Cardiac atrium fibroblast (primary cell): ENCODE data around the gene ZRANB3. TPM values are rescaled to one million over a fixed set of nuclear protein-coding genes. Genes with fewer than 3 reads are reported as not detected.

Experiments used
- total RNA-seq: library from RNA; depleted of rRNA; stranded (reverse); fragments of >200 nt; gene quantifications from 2 replicates; pipeline ENCODE4 v1.2.3, GENCODE V29; 2015

Gene ZRANB3
- total RNA-seq, result 4.3 and 5.7 TPM in 2 replicates

GRCh38 chr2:135530313-135531230 is at the start of gene ZRANB3:
Gene ZRANB3, minus strand, starts transcription at chr2:135531218.

DNA sequence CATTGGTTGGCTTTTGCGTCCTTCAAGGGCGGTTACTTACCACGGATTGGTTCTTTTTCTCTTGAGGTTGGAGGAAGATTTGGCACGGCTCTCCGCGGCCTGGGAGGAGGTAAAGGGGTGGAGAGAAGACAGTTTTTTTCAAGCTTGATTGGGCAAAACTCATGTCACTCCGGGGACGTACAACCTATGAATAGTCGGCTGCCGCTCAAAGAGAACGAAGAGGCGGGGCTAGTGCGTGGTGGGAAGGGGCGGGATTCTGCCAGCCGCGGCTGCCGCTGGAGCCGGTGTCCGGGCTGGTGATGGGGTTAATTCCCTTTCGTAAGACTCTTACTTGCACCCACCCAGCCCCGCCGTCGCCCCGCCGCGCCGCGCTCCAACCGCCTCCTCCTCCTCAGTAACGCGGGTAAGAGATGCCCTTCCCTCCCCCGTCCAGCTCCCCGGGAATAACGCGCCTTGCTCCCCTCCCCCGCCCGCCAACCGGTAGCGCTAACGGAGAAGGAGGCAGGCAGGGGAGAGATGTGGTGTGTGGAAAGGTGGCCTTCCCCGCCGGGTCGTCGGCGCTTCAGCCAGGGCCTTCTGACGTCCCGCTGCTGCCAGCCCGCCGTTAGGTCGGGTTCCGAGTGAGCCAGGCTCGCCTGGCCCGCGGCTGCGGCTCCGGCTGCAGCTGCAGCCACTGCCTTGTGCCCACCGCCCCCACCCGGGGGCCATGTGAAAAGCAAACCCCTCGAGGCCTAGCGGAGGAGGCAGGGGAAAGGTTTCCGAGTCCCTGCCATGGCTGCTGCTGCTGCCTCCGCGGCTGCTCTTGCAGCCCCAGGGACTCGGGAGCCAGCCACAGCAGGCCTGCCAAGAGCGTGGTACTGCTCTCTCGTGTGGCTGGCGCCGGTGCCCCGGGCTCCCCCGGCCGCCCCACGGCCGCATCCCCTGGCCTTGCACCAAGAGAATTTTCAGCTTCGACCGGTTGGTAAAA is 496 bp upstream of the ZRANB3 start, which contains the start of gene R3HDM1:
R3HDM1 (plus strand) TSS at position 254 of the 967 bp plus-strand sequence. CDS start 73,362 bp downstream, outside the sequence.

Other genes with a start within 250 kb of the ZRANB3 start
- 10.0 and 10.3 TPM in 2 replicates for gene R3HDM1, start 266 bp upstream of the ZRANB3 start, total RNA-seq
- 40.0 and 40.6 TPM in 2 replicates for gene UBXN4, start 210.6 kb upstream of the ZRANB3 start, total RNA-seq